Memory B cell (primary cell): Measurements from ENCODE around the gene ARHGAP33.
A peak's percentile ranks its signal among the peaks of the same experiment; 100 is the strongest.

Experiments
- ATAC-seq: fragments of 150-1000 bp; cut with Tn5 transposase; 2 replicates; pipeline ENCODE4 v1.10.0; 2021; ENCODE audit warnings: low read depth, mild to moderate bottlenecking, moderate library complexity
- DNase-seq, 2 donors: peaks; one replicate each; pipeline ENCODE4 v3.0.0; 2022; ENCODE audit warnings: low spot score in 2 of 2
- H3K27ac Mint-ChIP-seq: one replicate; pipeline ENCODE4 v1.8.0; 2022; ENCODE audit warnings: mild to moderate bottlenecking, moderate library complexity, mixed read lengths
- H3K27me3 Mint-ChIP-seq: one replicate; pipeline ENCODE4 v1.8.0; 2022; ENCODE audit warnings: mixed read lengths
- H3K36me3 Mint-ChIP-seq: one replicate; pipeline ENCODE4 v1.8.0; 2022; ENCODE audit warnings: mild to moderate bottlenecking, mixed read lengths
- H3K4me1 Mint-ChIP-seq: one replicate; pipeline ENCODE4 v1.8.0; 2022; ENCODE audit warnings: mixed read lengths
- H3K4me3 Mint-ChIP-seq: one replicate; pipeline ENCODE4 v1.8.0; 2022; ENCODE audit warnings: mild to moderate bottlenecking, moderate library complexity, mixed read lengths
- H3K9me3 Mint-ChIP-seq: one replicate; pipeline ENCODE4 v1.8.0; 2022; ENCODE audit warnings: mixed read lengths

ARHGAP33 gene

DNA sequence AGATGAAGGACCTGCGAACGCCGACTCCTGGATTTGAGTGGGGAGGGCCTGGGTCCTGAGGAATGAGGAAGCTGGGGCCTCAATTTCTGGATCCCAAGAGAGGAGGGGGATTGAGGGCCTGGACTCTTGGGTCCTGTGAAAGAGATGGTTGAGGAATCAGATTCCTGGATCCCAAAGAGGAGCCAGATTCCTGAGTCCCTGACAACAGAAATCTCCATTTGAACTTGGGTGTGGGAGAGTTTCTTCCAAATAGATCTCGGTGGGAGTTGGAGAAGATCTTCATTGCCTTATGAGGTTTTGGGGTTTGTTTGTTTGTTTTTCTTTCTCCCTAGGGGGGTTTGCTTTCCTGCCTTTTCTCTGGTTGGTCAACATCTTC is 29.3 kb upstream of the ARHGAP33 start:
- Mint-ChIP-seq H3K36me3 (peaks cover 6% of the 10 kb centered on the region), H3K4me3 (peak overlapping the region; percentile 96), H3K4me1 (peaks cover 29% of the 10 kb centered on the region), H3K9me3 (no peaks in the 10 kb centered on the region), H3K27me3 (no peaks in the 10 kb centered on the region), H3K27ac (peak overlapping the region; percentile 98)
- ATAC-seq, result no peak
- DNase-seq, result no peak

DNA sequence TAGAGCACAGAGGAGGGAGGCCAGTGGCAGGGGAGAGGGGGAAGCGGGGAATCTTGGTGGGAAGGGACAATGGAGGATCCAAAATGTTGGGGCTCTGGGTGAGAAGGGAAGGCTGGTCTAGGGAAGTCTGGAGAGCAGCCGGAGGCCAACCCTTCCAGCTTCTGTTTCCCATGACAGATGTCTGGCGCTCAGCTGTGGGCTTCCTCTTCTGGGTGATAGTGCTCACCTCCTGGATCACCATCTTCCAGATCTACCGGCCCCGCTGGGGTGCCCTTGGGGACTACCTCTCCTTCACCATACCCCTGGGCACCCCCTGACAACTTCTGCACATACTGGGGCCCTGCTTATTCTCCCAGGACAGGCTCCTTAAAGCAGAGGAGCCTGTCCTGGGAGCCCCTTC is 28.8 kb upstream of the ARHGAP33 start:
- H3K4me1 Mint-ChIP-seq, result peaks cover 29% of the 10 kb centered on the region
- ATAC-seq (no peak), DNase-seq (no peak)
- H3K27me3 Mint-ChIP-seq, result no peaks in the 10 kb centered on the region
- peak overlapping the region; percentile 98 for H3K27ac Mint-ChIP-seq
- H3K9me3 Mint-ChIP-seq, result no peaks in the 10 kb centered on the region
- peak overlapping the region; percentile 96 for H3K4me3 Mint-ChIP-seq
- peaks cover 6% of the 10 kb centered on the region for H3K36me3 Mint-ChIP-seq

DNA sequence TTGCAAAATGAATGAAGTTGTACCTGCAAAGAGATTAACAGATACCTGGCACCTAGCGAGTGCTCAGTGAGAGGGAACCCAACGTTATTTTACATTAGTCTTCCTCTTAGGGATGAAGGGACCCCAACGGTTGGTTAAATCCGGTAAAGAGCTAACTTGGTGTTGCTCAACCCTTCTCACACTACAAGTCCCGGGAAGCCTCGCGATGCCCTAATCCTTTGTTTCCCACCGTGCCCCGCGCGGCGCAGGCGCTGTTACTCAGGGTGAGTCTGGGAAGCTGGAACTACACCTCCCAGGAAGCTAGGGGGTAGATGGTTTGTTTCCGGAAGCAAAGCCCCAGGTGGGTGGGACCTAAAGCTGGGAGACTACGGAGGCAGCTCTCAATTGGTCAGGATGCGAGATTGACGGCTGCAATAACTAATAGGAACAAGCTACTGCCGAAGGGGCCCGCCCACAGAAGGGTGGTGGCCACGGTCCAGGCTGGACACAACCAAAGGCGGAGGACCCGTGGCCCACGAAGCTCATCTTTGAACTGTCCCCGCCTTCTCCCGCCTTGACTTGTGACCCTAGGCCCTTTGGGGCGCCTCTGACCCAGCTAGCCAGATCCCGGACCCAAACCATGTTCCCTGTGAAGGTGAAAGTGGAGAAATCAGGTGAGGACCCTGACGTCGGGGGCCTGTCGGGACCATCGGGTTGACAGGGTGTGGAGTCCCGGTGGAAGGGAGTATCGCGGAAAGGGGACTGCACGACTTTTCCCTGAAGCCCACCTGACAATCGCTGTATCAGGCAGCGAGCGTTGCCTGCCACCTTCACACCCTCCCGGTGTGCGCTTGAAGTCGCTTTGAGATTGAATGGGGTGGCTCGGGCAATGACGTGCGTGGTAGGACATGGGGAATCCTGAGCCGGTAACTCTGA is 27.0 kb upstream of the ARHGAP33 start, which contains the start of gene LIN37:
LIN37 (plus strand) TSS at position 471 of the 915 bp plus-strand sequence; CDS start at position 620, 149 bp downstream.
- peaks cover 23% of the 10 kb centered on the region for H3K4me1 Mint-ChIP-seq
- DNase-seq, result peak; percentile 97

DNA sequence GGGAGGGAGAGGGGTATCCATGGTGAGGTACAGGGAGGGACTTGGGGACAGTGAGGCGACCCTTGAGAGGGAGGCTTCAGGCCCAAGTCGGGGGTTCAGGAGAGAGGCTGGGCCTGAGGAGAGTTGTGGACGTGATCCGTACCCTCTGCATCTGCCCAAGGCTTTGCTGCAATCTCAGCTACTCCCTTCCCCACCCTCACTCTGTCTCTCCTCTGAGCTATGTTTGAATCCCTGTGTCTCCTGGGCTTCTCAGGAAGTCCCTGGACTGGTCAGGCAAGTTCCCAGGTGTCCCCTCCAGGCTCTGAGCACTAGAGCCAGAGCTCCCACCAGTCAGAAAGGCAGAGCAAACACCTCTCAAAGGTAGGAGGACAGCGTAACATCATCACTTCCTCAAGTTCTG is 25.2 kb upstream of the ARHGAP33 start:
- H3K4me1 Mint-ChIP-seq, result peaks cover 26% of the 10 kb centered on the region
- H3K9me3 Mint-ChIP-seq, result no peaks in the 10 kb centered on the region
- no peak for DNase-seq
- H3K36me3 Mint-ChIP-seq, result peaks cover 19% of the 10 kb centered on the region
- peaks cover 7% of the 10 kb centered on the region for H3K27me3 Mint-ChIP-seq
- no peak overlapping the region for H3K27ac Mint-ChIP-seq
- H3K4me3 Mint-ChIP-seq, result peak overlapping the region; percentile 51
- no peak for ATAC-seq

More for the DNA sequence above, 27.0 kb upstream of the ARHGAP33 start, which contains the start of gene LIN37:
- no peaks in the 10 kb centered on the region for H3K9me3 Mint-ChIP-seq
- H3K27me3 Mint-ChIP-seq, result no peaks in the 10 kb centered on the region
- peak within 1 kb of the TSS; percentile 90 for H3K27ac Mint-ChIP-seq
- H3K36me3 Mint-ChIP-seq, result peaks cover 6% of the 10 kb centered on the region
- peak; percentile 68 for ATAC-seq
- H3K4me3 Mint-ChIP-seq, result peak within 1 kb of the TSS; percentile 96

DNA sequence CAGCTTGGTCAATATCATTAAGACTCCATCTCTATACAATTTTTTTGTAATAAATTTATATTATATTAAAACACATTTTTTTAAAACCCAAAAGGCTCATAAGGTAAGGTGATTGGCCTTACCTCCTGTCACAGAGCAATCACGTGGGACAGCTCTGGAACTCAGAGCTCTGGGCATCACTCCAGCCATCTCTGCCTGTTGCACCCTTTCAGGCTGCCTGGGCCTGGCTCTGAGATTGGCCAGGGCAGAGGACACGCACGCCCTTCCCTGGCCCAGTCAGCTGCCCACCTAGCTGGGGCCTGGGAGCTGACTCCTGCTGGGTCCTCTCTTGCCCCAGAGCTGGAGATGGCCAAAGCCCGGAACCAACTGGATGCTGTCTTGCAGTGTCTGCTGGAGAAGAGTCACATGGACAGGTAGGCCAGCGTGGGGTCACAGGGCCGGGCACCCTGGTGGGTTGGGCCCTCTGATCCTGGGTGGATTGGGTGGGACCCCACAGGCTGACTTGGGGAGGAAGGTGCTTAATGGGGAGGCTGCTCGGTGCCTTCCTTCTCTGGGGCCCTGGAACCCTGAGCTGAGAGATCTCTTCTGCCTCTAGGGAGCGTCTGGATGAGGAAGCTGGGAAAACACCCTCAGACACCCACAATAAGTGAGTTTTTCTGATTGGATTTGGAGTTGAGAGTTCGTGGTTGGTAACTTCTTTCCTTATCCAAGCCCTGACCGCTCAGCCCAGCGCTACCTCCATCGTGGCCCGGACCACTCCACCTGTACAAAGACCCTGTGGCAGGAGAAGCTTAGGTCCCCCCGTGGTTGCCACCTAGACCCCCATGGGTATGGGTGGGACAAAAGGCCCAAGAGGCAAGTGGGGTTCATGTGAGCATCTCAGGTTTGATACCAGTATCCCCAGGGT is 23.3 kb upstream of the ARHGAP33 start:
- Mint-ChIP-seq H3K36me3 (peaks cover 24% of the 10 kb centered on the region), H3K27me3 (peaks cover 13% of the 10 kb centered on the region), H3K4me3 (no peak overlapping the region), H3K4me1 (peaks cover 31% of the 10 kb centered on the region), H3K9me3 (no peaks in the 10 kb centered on the region), H3K27ac (no peak overlapping the region)
- DNase-seq (no peak), ATAC-seq (no peak)

DNA sequence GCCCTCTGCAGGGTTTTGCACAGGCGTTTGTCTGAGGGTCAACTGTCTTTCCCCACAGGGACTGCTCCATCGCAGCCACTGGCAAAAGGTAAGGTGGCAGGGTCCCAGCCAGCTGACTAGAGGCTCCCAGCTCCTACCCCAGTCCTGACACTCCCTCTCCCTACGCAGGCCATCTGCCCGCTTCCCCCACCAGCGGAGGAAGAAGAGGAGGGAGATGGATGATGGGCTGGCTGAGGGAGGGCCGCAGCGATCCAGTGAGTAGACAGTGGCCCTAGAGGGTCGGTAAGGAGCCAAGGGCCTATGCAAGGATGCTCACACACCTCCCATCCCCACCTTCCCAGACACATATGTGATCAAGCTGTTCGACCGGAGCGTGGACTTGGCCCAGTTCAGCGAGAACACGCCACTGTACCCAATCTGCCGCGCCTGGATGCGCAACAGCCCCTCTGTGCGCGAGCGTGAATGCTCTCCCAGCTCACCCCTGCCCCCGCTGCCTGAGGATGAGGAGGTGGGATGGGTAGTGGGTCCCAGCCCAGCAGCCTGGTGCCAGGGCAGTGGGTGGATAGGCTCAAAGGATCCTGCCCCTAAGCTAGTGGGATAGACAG is 22.5 kb upstream of the ARHGAP33 start:
- Mint-ChIP-seq H3K4me3 (no peak overlapping the region), H3K9me3 (no peaks in the 10 kb centered on the region), H3K36me3 (peaks cover 24% of the 10 kb centered on the region), H3K4me1 (peaks cover 31% of the 10 kb centered on the region), H3K27ac (no peak overlapping the region), H3K27me3 (peaks cover 13% of the 10 kb centered on the region)
- ATAC-seq, result no peak
- no peak for DNase-seq

DNA sequence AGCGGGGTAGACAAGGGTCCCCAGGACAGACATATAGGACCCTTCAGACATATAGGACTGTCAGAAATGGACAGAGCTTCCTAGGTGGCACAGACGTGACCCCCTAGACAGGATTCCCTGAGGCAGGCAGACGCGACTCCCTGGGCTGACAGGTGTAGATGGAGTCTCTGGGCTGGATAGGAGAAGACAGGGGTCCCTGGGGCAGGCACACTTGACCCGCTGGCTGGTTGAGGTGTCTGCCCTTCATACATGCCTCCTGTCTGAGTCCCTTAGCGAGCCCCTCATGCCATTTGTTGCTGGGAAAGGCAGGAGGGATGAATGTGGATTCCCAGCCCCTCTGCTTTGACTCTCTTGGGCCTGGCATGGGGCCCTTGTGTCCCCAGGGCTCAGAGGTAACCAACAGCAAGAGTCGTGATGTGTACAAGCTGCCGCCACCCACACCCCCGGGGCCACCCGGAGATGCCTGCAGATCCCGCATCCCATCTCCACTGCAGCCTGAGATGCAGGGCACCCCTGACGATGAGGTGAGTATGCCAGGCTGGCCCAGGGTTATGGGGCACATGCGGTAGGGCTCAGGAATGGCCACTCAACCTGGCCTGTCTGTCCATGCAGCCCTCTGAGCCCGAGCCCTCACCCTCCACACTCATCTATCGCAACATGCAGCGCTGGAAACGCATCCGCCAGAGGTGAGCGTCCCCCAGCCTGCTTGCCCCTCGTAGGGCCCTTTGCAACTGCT is 21.6 kb upstream of the ARHGAP33 start:
- ATAC-seq (no peak), DNase-seq (no peak)
- peaks cover 24% of the 10 kb centered on the region for H3K36me3 Mint-ChIP-seq
- no peak overlapping the region for H3K27ac Mint-ChIP-seq
- H3K4me1 Mint-ChIP-seq, result peaks cover 25% of the 10 kb centered on the region
- H3K4me3 Mint-ChIP-seq, result no peak overlapping the region
- H3K9me3 Mint-ChIP-seq, result no peaks in the 10 kb centered on the region
- peaks cover 13% of the 10 kb centered on the region for H3K27me3 Mint-ChIP-seq

DNA sequence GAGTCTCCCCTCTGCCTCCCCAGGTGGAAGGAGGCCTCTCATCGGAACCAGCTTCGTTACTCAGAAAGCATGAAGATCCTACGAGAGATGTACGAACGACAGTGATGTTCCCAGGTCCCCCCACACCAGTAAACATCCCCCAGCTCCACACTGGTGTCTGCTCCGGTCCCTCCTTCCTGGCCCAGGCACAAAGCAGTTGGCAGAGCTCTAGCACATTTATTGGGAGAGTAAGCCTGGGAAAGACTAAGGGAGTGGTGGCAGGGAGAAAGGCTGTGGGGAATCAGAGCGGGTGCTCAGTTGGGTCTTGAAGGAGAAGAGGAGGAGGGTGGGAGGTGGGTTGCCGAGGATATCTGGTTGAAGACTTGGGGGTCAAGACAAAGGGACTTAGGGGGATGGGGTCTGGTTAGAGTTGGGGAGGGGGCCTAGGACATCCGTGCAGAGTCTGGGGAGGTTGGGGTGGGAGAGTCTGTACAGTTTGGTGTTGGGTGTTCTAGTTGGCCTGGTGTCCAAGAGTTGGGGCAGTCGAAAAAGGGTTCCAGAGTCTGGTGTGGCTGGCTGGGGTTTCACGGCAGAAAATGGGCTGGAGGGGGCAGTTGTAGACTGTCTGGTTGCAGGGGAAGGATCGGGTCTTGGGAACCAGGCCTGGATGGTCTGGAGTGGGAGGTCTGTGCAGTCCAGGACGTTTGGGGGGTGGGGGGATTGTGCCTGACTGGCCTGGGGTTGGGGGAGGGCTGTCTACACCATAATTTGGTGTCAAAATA is 20.8 kb upstream of the ARHGAP33 start:
- no peak for DNase-seq
- no peak overlapping the region for H3K27ac Mint-ChIP-seq
- H3K36me3 Mint-ChIP-seq, result peaks cover 24% of the 10 kb centered on the region
- ATAC-seq, result no peak
- H3K4me1 Mint-ChIP-seq, result peaks cover 26% of the 10 kb centered on the region
- peaks cover 13% of the 10 kb centered on the region for H3K27me3 Mint-ChIP-seq
- H3K4me3 Mint-ChIP-seq, result peak overlapping the region; percentile 53
- no peaks in the 10 kb centered on the region for H3K9me3 Mint-ChIP-seq

DNA sequence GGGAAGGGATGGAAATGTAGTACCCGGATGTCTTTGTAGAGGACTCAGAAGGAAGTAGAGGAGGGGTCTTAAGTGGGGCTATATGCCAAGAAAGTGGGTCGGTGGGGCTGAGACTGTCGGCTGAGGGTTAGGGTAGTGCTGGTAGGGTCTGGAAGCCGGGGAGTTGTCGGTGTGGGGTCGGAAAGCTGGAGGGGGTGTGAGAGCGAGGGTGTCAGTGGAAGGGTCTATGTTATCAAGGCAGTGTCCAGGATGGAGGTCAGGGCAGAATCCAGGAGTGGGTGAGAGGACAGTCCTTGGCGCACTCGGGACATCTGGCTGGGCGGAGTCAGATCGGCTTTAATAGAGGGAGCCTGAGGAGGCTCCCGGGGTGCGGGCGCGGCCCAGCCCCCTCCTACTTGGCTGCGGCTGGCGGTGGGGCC is 20.2 kb upstream of the ARHGAP33 start:
- Mint-ChIP-seq H3K9me3 (no peaks in the 10 kb centered on the region), H3K27me3 (peaks cover 13% of the 10 kb centered on the region), H3K36me3 (peaks cover 23% of the 10 kb centered on the region), H3K4me3 (peak overlapping the region; percentile 53), H3K27ac (no peak overlapping the region), H3K4me1 (peaks cover 23% of the 10 kb centered on the region)
- no peak for DNase-seq
- no peak for ATAC-seq

DNA sequence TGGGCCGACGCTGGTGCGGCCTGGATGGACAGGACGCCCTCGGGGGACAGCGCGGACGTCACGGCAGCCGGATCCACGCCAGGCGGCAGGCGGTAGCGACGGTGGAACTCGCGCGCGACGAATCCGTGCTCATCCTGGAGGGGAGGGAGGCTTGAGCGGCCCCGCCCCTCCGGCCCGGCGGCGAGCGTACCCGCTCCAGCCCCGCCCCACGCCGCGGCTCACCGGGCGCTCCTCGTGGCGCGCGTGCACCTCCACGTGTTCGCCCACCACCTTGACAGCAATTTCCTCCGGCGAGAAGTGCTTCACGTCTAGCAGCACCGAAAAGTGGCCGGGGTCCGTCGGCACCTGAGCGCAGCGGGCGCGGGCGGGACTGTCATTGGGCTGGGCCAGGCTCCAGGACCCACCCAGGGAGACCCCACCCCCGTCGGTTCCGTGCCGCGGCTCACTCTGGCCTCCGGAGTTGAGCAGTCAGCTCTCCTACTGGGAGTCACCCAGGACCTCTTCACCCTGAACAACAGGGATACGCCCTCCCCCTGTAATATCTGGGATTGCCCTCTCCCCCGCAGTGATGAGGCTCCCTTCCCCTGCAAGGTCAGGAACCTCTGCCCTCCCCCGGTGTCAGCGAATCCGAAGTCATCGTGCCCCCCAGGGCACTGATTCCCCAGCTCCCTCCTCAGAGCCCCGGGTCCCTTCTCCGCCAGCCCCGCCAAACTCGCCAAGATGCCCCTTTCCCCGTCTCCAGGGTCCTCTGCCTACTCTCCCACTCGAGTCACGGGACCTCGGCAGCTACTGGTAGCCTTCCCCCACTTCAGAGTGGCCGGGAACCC is 19.6 kb upstream of the ARHGAP33 start:
- DNase-seq (no peak), ATAC-seq (peak; percentile 5)
- peaks cover 13% of the 10 kb centered on the region for H3K27me3 Mint-ChIP-seq
- H3K27ac Mint-ChIP-seq, result no peak overlapping the region
- peak overlapping the region; percentile 41 for H3K4me3 Mint-ChIP-seq
- H3K36me3 Mint-ChIP-seq, result peaks cover 23% of the 10 kb centered on the region
- peaks cover 20% of the 10 kb centered on the region for H3K4me1 Mint-ChIP-seq
- no peaks in the 10 kb centered on the region for H3K9me3 Mint-ChIP-seq

DNA sequence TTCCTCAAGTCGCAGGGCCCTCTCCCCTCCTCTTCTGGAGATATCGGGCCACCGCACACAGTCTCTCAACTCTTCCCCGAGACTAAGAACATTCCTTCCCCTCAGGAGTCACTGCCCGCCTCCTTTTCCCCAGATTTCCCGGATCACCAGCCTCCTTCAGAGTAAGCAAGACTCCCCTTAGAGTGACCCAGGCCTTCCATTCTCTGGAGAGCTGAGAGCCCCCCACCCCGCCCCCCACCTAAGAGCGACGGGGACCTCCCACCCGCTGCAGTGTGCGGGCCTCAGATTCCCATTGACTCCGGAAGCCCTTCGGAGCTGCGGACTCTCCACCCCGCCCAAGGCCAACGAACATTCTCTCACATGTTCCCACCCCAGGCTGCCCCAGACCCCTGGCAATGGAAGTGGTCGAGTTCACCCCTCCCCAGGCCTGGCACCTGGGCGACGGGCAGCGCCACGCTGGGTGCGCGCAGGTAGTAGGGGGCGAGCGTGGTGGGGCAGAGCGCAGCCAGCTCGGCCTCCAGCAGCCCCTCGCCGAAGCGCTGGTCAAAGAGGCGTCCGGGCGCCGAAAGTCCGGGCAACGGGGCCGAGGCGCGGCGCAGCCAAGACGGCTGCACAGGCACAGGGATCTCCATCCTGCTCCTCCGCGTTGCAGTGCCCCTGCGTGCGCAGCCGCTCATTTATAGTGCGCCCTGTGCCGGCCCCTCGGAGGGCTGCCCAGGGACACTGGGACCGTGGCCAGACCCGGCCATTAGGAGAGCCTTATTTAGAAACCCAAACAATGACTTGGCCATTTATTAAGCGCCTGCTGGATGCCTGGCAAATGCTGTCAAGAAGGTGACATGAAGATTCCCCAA is 18.8 kb upstream of the ARHGAP33 start, which contains the start of gene HSPB6:
HSPB6 (minus strand) TSS at position 653 of the 854 bp plus-strand sequence; CDS start at position 632, 21 bp downstream.
- Mint-ChIP-seq H3K27ac (peak within 1 kb of the TSS; percentile 87), H3K9me3 (no peaks in the 10 kb centered on the region), H3K36me3 (peaks cover 23% of the 10 kb centered on the region), H3K27me3 (peaks cover 13% of the 10 kb centered on the region), H3K4me1 (peaks cover 20% of the 10 kb centered on the region), H3K4me3 (peak within 1 kb of the TSS; percentile 89)
- no peak for DNase-seq
- ATAC-seq, result no peak
